ENCODE data around the gene ELL2.

DNA sequence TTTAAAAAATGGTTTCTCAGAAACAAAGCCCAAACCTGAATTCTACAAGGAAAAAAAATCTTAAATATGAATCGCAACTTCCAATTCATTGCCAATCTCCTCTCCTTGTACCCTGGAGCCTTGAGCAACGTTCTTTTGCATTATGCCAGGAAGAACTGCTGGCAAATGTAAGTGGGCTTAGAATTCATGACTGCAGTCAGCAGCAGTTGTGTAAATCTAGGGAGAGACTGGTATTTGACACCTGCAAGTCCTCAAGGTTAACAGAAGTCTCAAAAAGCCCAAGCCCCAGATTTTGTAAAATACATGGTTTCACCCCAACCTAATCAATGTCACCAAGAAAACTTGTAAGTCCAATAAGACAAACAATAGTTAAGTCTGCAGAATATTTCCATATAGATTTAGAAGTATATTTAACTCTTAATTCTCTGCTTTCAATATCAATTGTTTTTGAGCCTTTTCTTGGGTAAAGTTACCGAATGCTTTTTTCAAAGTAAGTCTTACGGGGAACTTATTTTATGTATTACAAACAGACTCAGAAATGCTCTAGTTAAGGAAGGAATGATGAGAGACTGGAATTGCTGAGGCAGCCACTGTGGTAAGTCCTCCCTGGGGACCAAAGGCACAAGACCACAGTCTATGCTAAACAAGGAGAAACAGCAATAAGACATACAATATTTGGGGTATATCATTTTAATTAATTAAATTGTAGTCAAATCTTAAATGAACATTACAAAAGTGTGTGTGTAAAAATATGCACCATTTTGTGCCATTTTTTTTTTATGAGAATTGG lies 31.3 kb downstream of the ELL2 start:
- no peak for TF ChIP-seq POLR2A (IDR thresholded peaks at IDR 0.05)
- TF ChIP-seq, protein P1, sequence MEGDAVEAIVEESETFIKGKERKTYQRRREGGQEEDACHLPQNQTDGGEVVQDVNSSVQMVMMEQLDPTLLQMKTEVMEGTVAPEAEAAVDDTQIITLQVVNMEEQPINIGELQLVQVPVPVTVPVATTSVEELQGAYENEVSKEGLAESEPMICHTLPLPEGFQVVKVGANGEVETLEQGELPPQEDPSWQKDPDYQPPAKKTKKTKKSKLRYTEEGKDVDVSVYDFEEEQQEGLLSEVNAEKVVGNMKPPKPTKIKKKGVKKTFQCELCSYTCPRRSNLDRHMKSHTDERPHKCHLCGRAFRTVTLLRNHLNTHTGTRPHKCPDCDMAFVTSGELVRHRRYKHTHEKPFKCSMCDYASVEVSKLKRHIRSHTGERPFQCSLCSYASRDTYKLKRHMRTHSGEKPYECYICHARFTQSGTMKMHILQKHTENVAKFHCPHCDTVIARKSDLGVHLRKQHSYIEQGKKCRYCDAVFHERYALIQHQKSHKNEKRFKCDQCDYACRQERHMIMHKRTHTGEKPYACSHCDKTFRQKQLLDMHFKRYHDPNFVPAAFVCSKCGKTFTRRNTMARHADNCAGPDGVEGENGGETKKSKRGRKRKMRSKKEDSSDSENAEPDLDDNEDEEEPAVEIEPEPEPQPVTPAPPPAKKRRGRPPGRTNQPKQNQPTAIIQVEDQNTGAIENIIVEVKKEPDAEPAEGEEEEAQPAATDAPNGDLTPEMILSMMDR (IDR thresholded peaks at IDR 0.05) = no peak
- no peak for TF ChIP-seq POLR2AphosphoS5 (IDR thresholded peaks at IDR 0.05)
